ENCODE results near the gene LUZP2. TPM values are rescaled to one million over a fixed set of nuclear protein-coding genes. Genes with fewer than 3 reads are reported as not detected.
"Not testable (repeated sequence)": the region's sequence is repeated elsewhere in the genome, so short reads cannot be mapped to it uniquely, and the experiment has no call there.

LUZP2 gene
- total RNA-seq, 2 donors from 2014 or later: 2.0 to 2.4 TPM

DNA sequence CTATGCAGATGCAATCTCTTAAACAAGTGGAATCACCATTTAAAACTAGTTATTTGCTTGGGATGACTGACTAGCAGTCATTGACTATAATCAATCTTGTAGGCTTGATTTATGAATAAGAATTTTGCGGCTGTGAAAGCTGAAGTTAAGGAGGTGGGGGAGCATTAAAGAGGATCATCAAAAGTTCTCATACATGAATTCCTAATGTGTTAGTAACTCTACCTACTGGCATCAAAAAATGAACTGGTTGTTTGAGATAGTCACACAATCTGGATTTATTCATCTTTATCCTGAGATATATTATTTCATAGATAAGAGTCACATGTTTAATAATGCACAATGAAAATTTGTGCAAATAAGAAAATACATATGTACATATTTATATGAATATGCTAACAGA, 393.6 kb downstream of the LUZP2 start:
- no peak overlapping the region for H3K27ac ChIP-seq (ENCODE audit: low read depth, low read length)
- WGBS, 2 experiments (ENCODE audit: insufficient coverage in 1 of 2, insufficient read length in 1 of 2): 92% methylated on average over 1 of the region's 1 CpG; no CpG with 5 or more reads in 1 of the 2 experiments
- no peak overlapping the region for H3K9ac ChIP-seq (ENCODE audit: extremely low read depth, low read length, poor library complexity, severe bottlenecking)
- Mint-ChIP-seq H3K27me3 (ENCODE audit: insufficient read depth) (no peaks in the 10 kb centered on the region), H3K36me3 (ENCODE audit: low read depth) (no peaks in the 10 kb centered on the region), H3K4me3 (no peak overlapping the region), H3K27ac (no peak overlapping the region), H3K4me1 (no peaks in the 10 kb centered on the region), H3K9me3 (peaks cover under 1% of the 10 kb centered on the region)
- H3K4me3 ChIP-seq (ENCODE audit: low read length): no peak overlapping the region
- TF ChIP-seq, protein P1, sequence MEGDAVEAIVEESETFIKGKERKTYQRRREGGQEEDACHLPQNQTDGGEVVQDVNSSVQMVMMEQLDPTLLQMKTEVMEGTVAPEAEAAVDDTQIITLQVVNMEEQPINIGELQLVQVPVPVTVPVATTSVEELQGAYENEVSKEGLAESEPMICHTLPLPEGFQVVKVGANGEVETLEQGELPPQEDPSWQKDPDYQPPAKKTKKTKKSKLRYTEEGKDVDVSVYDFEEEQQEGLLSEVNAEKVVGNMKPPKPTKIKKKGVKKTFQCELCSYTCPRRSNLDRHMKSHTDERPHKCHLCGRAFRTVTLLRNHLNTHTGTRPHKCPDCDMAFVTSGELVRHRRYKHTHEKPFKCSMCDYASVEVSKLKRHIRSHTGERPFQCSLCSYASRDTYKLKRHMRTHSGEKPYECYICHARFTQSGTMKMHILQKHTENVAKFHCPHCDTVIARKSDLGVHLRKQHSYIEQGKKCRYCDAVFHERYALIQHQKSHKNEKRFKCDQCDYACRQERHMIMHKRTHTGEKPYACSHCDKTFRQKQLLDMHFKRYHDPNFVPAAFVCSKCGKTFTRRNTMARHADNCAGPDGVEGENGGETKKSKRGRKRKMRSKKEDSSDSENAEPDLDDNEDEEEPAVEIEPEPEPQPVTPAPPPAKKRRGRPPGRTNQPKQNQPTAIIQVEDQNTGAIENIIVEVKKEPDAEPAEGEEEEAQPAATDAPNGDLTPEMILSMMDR (conservative IDR thresholded peaks at IDR 0.05): no peak
- no peaks in the 10 kb centered on the region for H3K27me3 ChIP-seq (ENCODE audit: control insufficient read depth, insufficient read depth, low read length, poor library complexity, severe bottlenecking)
- H3K4me1 ChIP-seq (ENCODE audit: control insufficient read depth, insufficient read depth, low read length): no peaks in the 10 kb centered on the region
- DNase-seq: no peak
- H3K9me3 ChIP-seq (ENCODE audit: control insufficient read depth, low read length): no peaks in the 10 kb centered on the region
- H3K36me3 ChIP-seq (ENCODE audit: control insufficient read depth, insufficient read depth, low read length): no peaks in the 10 kb centered on the region

- H3K4me3 ChIP-seq (ENCODE audit: low read length); H3K9me3 ChIP-seq (ENCODE audit: control insufficient read depth, low read length); H3K4me1 Mint-ChIP-seq; H3K36me3 Mint-ChIP-seq (ENCODE audit: low read depth); H3K4me1 ChIP-seq (ENCODE audit: control insufficient read depth, insufficient read depth, low read length); DNase-seq; H3K9me3 Mint-ChIP-seq; H3K36me3 ChIP-seq (ENCODE audit: control insufficient read depth, insufficient read depth, low read length); H3K4me3 Mint-ChIP-seq; H3K27ac ChIP-seq (ENCODE audit: low read depth, low read length); H3K9ac ChIP-seq (ENCODE audit: extremely low read depth, low read length, poor library complexity, severe bottlenecking); H3K27me3 ChIP-seq (ENCODE audit: control insufficient read depth, insufficient read depth, low read length, poor library complexity, severe bottlenecking); H3K27me3 Mint-ChIP-seq (ENCODE audit: insufficient read depth); H3K27ac Mint-ChIP-seq: not testable (repeated sequence)
- 83 to 100% methylated on average over 1 to 4 of the region's 4 CpGs for WGBS, 2 experiments (ENCODE audit: insufficient coverage in 1 of 2, insufficient read length in 1 of 2)
These were observed 395.1 kb downstream of the LUZP2 start for GRCh38 chr11:24891845-24892492.

- H3K4me1 Mint-ChIP-seq: no peaks in the 10 kb centered on the region
- H3K4me3 ChIP-seq (ENCODE audit: low read length): no peak overlapping the region
- 92 to 100% methylated on average over 4 to 32 of the region's 32 CpGs for WGBS, 2 experiments (ENCODE audit: insufficient coverage in 1 of 2, insufficient read length in 1 of 2)
- no peaks in the 10 kb centered on the region for H3K27me3 Mint-ChIP-seq (ENCODE audit: insufficient read depth)
- peaks cover 16% of the 10 kb centered on the region for H3K9me3 Mint-ChIP-seq
- H3K4me3 Mint-ChIP-seq: no peak overlapping the region
- no peak overlapping the region for H3K27ac ChIP-seq (ENCODE audit: low read depth, low read length)
- no peaks in the 10 kb centered on the region for H3K36me3 ChIP-seq (ENCODE audit: control insufficient read depth, insufficient read depth, low read length)
- DNase-seq: no peak
- H3K36me3 Mint-ChIP-seq (ENCODE audit: low read depth): no peaks in the 10 kb centered on the region
- no peaks in the 10 kb centered on the region for H3K27me3 ChIP-seq (ENCODE audit: control insufficient read depth, insufficient read depth, low read length, poor library complexity, severe bottlenecking)
- no peaks in the 10 kb centered on the region for H3K4me1 ChIP-seq (ENCODE audit: control insufficient read depth, insufficient read depth, low read length)
- peaks cover 6% of the 10 kb centered on the region for H3K9me3 ChIP-seq (ENCODE audit: control insufficient read depth, low read length)
- H3K9ac ChIP-seq (ENCODE audit: extremely low read depth, low read length, poor library complexity, severe bottlenecking): no peak overlapping the region
- no peak overlapping the region for H3K27ac Mint-ChIP-seq
- TF ChIP-seq, protein P1 (conservative IDR thresholded peaks at IDR 0.05): no peak
These were observed 399.4 kb downstream of the LUZP2 start for GRCh38 chr11:24896118-24896835.

Measured in endodermal cell (in vitro differentiated cells).